ENCODE results near the gene OVCH1.

OVCH1 gene

DNA sequence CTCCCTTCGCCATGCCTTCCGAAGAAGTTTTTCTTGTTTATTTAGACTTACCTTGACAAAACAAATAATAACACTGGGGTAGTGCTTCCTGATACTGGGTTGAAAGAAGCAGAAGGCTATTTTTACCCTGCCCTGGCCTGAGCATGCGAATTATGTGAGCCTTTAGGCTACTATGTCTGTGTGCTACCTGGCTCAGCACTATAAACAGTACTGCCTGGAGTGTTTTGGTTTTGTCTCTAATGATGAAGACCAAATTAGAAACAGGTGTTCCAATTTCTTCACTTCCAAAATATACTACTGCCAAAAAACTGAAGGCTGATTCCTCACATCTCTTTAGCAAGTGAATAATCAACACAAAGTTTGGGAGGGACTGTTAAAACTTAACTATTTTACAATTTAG is 7.6 kb upstream of the OVCH1 start:
- Histone ChIP-seq H4K20me1 (ENCODE audit: insufficient read depth, low read length) (no peaks in the 10 kb centered on the region), H3K36me3 (replicated peaks; ENCODE audit: low read depth, low read length) (no peaks in the 10 kb centered on the region), H3K4me3 (ENCODE audit: low read length) (no peak overlapping the region), H3K4me2 (ENCODE audit: low read length) (no peak overlapping the region), H3K4me1 (ENCODE audit: low read length) (no peaks in the 10 kb centered on the region), H3K79me2 (ENCODE audit: low read length) (no peaks in the 10 kb centered on the region), H3K9ac (ENCODE audit: low read length) (no peak overlapping the region), H3K9me3 (ENCODE audit: insufficient read depth, low read length) (no peaks in the 10 kb centered on the region), H2AFZ (ENCODE audit: low read depth, low read length) (no peak overlapping the region), H3K27ac (ENCODE audit: low read length) (no peak overlapping the region), H3K27me3 (ENCODE audit: low read depth, low read length) (peaks cover 13% of the 10 kb centered on the region; the same call in 1 of the 2 replicates)
- TF ChIP-seq, protein P1, sequence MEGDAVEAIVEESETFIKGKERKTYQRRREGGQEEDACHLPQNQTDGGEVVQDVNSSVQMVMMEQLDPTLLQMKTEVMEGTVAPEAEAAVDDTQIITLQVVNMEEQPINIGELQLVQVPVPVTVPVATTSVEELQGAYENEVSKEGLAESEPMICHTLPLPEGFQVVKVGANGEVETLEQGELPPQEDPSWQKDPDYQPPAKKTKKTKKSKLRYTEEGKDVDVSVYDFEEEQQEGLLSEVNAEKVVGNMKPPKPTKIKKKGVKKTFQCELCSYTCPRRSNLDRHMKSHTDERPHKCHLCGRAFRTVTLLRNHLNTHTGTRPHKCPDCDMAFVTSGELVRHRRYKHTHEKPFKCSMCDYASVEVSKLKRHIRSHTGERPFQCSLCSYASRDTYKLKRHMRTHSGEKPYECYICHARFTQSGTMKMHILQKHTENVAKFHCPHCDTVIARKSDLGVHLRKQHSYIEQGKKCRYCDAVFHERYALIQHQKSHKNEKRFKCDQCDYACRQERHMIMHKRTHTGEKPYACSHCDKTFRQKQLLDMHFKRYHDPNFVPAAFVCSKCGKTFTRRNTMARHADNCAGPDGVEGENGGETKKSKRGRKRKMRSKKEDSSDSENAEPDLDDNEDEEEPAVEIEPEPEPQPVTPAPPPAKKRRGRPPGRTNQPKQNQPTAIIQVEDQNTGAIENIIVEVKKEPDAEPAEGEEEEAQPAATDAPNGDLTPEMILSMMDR (IDR thresholded peaks at IDR 0.05; ENCODE audit: low read depth, low read length) = no peak
- no peak for TF ChIP-seq EZH2phosphoT487 (IDR thresholded peaks at IDR 0.05; ENCODE audit: low read depth)

DNA sequence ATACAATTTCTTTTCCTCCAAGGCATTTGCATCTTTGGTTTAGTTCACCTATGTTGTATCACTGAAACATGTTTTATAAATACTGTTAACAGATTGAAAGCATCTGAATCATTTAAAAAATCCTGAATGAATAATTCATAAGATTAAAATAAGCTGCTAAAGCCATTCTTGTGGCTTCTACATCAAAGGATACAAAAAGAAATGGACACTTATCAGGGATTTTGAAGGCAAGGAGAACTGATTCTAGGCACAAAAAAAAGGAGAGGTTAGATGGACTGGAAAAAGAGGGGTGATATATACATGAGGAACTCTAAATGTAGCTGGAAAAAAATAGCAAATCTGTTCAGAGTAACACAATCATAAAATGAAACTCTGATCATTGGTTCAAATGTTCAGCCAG is 5.8 kb upstream of the OVCH1 start:
- Histone ChIP-seq H3K4me2 (ENCODE audit: low read length) (no peak overlapping the region), H4K20me1 (ENCODE audit: insufficient read depth, low read length) (no peaks in the 10 kb centered on the region), H3K36me3 (replicated peaks; ENCODE audit: low read depth, low read length) (no peaks in the 10 kb centered on the region), H3K79me2 (ENCODE audit: low read length) (no peaks in the 10 kb centered on the region), H3K27me3 (ENCODE audit: low read depth, low read length) (peaks cover 13% of the 10 kb centered on the region; the same call in 1 of the 2 replicates), H3K27ac (ENCODE audit: low read length) (no peak overlapping the region), H3K4me3 (ENCODE audit: low read length) (no peak overlapping the region), H3K9ac (ENCODE audit: low read length) (no peak overlapping the region), H2AFZ (ENCODE audit: low read depth, low read length) (no peak overlapping the region), H3K9me3 (ENCODE audit: insufficient read depth, low read length) (no peaks in the 10 kb centered on the region), H3K4me1 (ENCODE audit: low read length) (no peaks in the 10 kb centered on the region)
- TF ChIP-seq EZH2phosphoT487 (IDR thresholded peaks at IDR 0.05; ENCODE audit: low read depth) = no peak
- TF ChIP-seq, protein P1 (IDR thresholded peaks at IDR 0.05; ENCODE audit: low read depth, low read length) = no peak

- H3K36me3 ChIP-seq (replicated peaks; ENCODE audit: low read depth, low read length) = no peaks in the 10 kb centered on the region
- no peaks in the 10 kb centered on the region for H3K9me3 ChIP-seq (ENCODE audit: insufficient read depth, low read length)
- no peaks in the 10 kb centered on the region for H4K20me1 ChIP-seq (ENCODE audit: insufficient read depth, low read length)
- H3K4me2 ChIP-seq (ENCODE audit: low read length) = no peak overlapping the region
- H3K9ac ChIP-seq (ENCODE audit: low read length) = no peak overlapping the region
- H3K27me3 ChIP-seq (ENCODE audit: low read depth, low read length) = no peaks in the 10 kb centered on the region
- no peak overlapping the region for H2AFZ ChIP-seq (ENCODE audit: low read depth, low read length)
- H3K79me2 ChIP-seq (ENCODE audit: low read length) = no peaks in the 10 kb centered on the region
- no peak overlapping the region for H3K4me3 ChIP-seq (ENCODE audit: low read length)
- no peak overlapping the region for H3K27ac ChIP-seq (ENCODE audit: low read length)
- no peaks in the 10 kb centered on the region for H3K4me1 ChIP-seq (ENCODE audit: low read length)
- TF ChIP-seq, protein P1 (IDR thresholded peaks at IDR 0.05; ENCODE audit: low read depth, low read length) = no peak
- no peak for TF ChIP-seq EZH2phosphoT487 (IDR thresholded peaks at IDR 0.05; ENCODE audit: low read depth)
These were observed 1.7 kb upstream of the OVCH1 start for GRCh38 chr12:29499235-29499634.

DNA sequence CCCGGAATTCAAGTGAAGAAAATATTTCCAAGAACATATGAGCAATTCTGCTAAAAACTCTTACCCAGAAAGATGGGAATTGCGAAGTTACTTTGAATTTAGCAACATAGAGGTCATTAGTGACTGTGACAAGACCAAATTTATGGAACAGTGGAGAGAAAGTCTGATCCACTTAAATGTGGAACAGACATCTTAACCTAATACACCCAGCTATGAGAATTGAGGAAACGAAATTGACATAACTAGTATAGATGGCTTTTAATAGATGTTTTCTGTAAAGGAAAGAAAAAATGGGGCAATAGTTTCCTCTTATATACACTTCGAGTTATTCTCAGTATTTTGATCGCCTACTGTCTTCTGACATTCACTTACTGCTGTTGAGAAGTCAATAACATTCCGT is 4.6 kb downstream of the OVCH1 start:
- Histone ChIP-seq H3K27ac (ENCODE audit: low read length) (no peak overlapping the region), H3K9ac (ENCODE audit: low read length) (no peak overlapping the region), H3K27me3 (ENCODE audit: low read depth, low read length) (peaks cover 3% of the 10 kb centered on the region; the same call in 1 of the 2 replicates), H3K4me2 (ENCODE audit: low read length) (no peak overlapping the region), H3K36me3 (replicated peaks; ENCODE audit: low read depth, low read length) (no peaks in the 10 kb centered on the region), H3K4me1 (ENCODE audit: low read length) (no peaks in the 10 kb centered on the region), H2AFZ (ENCODE audit: low read depth, low read length) (no peak overlapping the region), H4K20me1 (ENCODE audit: insufficient read depth, low read length) (no peaks in the 10 kb centered on the region), H3K9me3 (ENCODE audit: insufficient read depth, low read length) (no peaks in the 10 kb centered on the region), H3K4me3 (ENCODE audit: low read length) (no peak overlapping the region), H3K79me2 (ENCODE audit: low read length) (no peaks in the 10 kb centered on the region)
- no peak for TF ChIP-seq EZH2phosphoT487 (IDR thresholded peaks at IDR 0.05; ENCODE audit: low read depth)
- TF ChIP-seq, protein P1 (IDR thresholded peaks at IDR 0.05; ENCODE audit: low read depth, low read length) = no peak
